ENCODE measurements around the gene SCGB1D2.
"Not testable (repeated sequence)": the region's sequence is repeated elsewhere in the genome, so short reads cannot be mapped to it uniquely, and the experiment has no call there.

SCGB1D2 gene

DNA sequence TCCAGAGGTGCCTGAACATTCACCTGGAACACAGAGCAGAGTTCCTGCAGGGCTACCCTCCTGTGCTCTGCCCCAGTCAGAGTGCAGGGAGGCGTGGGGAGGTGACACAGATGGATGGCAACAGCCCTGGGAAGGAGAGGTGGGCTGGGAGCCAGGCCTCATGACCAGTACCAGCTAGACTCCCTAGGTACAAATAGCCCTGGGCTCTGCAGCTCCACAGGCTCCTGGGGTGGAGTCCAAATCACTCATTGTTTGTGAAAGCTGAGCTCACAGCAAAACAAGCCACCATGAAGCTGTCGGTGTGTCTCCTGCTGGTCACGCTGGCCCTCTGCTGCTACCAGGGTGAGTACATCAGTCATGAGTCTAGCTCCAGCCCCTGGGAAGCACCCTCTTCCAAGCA lies at the start of gene SCGB1D2:
Gene SCGB1D2, plus strand, starts transcription at position 219 of the 400 bp plus-strand sequence. Its CDS starts 69 bp downstream, at position 288.
- peak; percentile 50 for DNase-seq (ENCODE audit: low spot score)

DNA sequence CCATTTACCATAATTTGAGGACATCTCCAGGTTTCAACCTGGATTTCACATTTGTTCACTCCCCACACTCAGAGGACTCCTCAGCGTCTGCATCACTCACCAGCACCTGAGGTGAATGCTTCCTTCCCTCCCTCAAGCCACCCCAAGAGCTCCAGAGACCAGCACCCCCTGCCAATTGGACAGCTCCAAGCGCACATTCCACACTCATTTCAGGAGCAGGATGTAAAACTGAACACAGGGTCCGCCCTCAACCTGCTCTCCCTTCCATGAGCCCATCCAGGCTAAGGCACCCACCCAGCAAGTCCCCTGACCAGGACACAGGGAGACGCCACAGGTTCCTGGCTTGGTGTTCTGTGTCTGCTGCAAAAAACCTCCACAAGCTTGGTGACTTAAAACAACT lies 48.1 kb upstream of the SCGB1D2 start:
- no peak for DNase-seq (ENCODE audit: low spot score)

DNA sequence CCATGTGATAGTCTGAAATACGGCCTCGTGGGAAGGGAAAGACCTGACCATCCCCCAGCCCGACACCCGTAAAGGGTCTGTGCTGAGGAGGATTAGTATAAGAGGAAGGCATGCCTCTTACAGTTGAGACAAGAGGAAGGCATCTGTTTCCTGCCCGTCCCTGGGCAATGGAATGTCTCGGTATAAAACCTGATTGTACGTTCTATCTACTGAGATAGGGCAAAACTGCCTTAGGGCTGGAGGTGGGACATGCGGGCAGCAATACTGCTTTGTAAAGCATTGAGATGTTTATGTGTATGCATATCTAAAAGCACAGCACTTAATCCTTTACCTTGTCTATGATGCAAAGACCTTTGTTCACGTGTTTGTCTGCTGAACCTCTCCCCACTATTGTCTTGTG lies 47.0 kb upstream of the SCGB1D2 start:
- DNase-seq (ENCODE audit: low spot score), result not testable (repeated sequence)

DNA sequence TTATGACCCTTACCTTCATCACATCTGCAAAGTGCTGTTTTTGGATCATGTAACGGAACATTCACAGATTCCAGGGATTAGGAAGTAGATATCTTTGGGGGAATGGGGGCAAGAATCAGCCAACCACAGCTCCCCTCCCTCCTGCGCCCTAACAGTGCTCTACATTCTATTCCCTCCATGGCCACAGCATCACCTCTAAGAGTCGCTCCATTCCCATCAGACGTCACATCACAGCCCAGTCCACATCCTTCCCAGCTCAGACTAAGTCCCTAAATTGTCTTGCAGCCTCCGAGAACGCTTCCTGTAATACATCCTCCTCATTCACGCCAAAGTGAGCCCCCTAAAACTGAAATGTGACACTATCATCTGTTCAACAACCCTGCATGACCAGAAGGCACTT lies 46.1 kb upstream of the SCGB1D2 start:
- DNase-seq (ENCODE audit: low spot score), result no peak

DNA sequence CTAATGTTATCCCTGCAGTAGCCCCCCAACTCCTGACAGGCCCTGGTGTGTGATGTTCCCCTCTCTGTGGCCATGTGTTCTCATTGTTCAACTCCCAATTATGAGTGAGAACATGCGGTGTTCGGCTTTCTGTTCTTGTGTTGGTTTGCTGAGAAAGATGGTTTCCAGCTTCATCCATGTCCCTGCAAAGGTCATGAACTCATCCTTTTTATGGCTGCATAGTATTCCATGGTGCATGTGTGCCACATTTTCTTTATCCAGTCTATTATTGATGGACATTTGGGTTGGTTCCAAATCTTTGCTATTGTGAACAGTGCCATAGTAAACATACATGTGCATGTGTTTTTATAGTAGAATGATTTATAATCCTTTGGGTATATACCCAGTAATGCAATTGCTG lies 44.6 kb upstream of the SCGB1D2 start:
- not testable (repeated sequence) for DNase-seq (ENCODE audit: low spot score)

DNA sequence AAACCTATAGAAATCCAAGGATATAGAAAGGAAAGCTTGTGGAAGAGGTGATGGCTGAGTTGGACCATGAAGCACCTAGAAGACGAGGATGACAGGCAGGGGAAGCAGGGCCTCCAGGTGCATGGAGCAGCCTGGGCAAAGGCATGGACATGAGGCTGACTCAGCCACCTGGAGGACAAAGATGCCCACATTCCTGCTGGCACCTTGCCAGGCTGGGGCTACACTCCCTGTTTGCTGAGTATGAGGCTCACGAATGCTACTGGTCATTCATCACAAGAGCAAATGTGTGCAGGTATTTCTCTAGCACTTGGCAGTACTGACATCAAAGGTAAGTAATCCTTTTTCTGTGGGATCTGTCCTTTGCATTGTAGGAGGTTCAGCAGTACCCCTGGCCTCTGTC lies 40.7 kb upstream of the SCGB1D2 start:
- no peak for DNase-seq (ENCODE audit: low spot score)

GRCh38 chr11:62202910-62203309 lies 39.1 kb upstream of the SCGB1D2 start:
- DNase-seq (ENCODE audit: low spot score), result no peak

GRCh38 chr11:62204430-62204829 lies 37.6 kb upstream of the SCGB1D2 start:
- no peak for DNase-seq (ENCODE audit: low spot score)

- DNase-seq (ENCODE audit: low spot score), result no peak
Observed at GRCh38 chr11:62205441-62205840, 36.6 kb upstream of the SCGB1D2 start.

- not testable (repeated sequence) for DNase-seq (ENCODE audit: low spot score)
Observed at GRCh38 chr11:62206276-62207066, 35.6 kb upstream of the SCGB1D2 start.

DNA sequence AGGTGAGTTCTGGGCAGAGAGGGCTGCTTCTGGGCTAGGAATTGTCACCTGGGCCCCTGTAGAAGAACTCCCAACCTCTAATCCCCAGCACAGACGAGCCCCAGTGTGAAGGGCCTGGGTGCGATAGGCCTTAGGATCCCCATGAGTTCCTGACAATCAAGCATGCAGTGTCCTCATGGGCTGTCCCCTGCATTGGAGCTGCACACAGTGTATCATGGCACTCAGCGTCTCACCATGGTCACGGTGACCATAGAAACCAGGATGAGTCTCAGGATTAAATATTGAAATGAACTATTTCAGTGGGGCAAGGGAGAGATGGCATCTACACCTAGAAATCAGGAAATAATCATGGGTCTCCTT lies 33.3 kb upstream of the SCGB1D2 start:
- DNase-seq (ENCODE audit: low spot score), result no peak

DNA sequence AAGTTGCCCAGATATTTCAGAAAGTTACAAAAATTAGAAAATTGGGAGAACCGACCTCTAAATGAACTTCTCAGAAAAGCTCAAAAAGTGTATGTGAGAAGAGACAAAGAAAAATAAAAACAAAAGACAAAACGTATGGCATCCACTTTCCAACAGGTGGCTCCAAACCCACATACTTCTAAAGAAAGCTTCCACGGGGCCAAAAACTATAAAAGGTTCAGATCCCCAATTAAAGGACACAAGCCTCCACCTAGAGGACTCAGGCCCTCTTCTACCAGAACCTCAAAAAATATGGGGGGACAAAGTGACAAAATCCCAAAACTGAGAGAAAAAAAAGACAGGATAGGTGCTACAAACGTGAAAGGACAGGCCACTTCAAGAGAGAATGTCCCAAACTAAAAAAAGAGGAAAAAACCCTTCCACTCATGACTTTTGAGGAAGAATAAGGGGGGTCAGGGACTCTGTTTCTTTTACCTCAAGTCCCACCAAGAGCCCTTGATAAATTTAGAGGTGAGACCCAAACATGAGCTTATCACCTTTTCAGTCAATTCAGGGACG lies 24.8 kb upstream of the SCGB1D2 start:
- DNase-seq (ENCODE audit: low spot score), result no peak

DNA sequence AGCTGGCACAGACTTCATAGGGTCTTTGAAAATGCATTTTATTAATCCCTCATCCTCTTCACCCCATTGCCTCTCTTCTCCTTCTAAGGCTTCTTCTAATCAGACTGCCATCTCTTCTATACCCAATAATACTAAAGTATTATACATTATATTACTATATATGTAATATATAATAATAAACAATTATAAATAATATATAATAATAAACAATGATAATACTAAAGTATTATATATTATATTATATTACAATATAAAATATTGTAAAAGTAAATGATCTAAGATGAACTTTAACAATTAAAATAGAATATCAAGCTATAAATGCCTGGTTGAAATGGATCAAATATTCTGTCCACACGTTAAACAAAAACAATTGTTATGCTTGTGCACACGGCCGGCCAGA lies 20.5 kb upstream of the SCGB1D2 start:
- no peak for DNase-seq (ENCODE audit: low spot score)

DNA sequence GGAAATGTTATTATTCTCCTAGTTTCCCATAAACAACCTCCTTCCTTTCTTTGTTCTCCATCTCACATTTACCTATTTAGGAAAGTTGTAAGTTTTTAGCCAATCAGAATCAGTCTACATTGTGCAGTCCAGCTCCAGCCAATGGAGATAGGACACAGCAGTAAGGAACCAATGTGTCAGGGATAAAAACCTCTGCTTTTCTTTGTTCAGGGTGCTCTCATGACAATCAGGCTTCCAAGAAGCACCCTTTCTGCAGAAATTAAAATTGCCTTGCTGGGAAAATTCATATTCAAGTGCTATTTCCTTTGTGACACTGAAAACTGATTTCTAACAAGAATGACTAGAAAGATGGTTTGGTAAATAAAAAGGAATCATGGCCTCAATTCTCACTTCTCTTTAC lies 18.9 kb upstream of the SCGB1D2 start:
- no peak for DNase-seq (ENCODE audit: low spot score)

DNA sequence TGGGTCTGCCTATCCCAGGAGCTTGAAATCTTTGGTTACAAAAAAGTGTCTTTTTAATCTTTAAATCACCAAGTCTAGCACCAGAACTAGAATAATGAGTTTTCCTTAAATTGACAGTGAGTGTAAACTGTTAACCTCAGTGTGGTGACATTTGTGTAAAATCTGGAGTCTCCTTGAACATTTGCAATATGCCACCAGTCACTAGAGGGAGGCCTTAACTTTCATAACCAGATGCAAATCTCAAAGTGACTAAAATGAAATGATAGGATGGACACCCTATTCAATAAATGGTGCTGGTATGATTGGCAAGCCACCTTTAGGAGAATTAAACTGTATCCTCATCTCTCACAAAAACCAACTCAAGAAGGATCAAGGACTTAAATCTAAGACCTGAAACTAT lies 8.3 kb upstream of the SCGB1D2 start:
- no peak for DNase-seq (ENCODE audit: low spot score)

DNA sequence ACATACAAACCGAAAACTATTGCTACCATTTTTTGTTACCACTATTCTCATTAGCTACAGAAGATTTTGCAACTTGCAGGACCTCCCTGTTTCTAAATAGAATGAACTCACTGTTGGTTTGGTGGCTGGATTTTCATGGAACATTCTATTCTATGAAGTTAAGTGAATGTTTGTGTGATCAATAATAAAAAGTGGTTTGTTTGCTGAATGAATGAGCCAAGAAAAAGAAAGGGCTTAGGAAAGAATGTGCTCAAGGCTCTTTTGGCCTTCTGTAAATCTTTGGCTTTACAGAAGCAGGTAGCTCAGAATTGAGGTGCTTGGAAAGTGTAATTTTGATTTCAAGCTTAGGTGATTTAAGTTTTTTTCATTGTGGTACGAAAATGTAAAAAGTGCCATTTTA lies 5.9 kb upstream of the SCGB1D2 start:
- no peak for DNase-seq (ENCODE audit: low spot score)

GRCh38 chr11:62237499-62237898 lies 4.5 kb upstream of the SCGB1D2 start:
- DNase-seq (ENCODE audit: low spot score), result no peak

DNA sequence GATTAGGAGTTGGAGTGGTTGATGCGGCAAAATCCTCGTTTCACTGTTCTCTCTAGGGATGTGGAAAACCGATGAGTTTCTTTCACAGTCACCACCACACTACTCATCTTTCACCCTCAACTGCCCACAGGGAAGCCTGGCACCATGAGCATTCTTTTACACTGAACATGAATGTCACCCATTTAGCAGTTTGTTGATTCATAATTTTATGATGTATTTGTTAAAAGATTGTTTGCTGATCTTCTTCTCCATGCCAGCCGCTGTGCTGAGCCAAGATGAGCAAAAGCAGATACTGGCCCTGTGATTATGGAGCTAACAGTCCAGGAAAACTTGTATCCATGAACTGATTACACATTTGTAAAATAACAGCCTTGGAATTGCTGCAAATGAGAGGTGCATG lies 3.9 kb upstream of the SCGB1D2 start:
- no peak for DNase-seq (ENCODE audit: low spot score)

- DNase-seq (ENCODE audit: low spot score), result no peak
Observed at GRCh38 chr11:62241095-62241494, 944 bp upstream of the SCGB1D2 start.

DNA sequence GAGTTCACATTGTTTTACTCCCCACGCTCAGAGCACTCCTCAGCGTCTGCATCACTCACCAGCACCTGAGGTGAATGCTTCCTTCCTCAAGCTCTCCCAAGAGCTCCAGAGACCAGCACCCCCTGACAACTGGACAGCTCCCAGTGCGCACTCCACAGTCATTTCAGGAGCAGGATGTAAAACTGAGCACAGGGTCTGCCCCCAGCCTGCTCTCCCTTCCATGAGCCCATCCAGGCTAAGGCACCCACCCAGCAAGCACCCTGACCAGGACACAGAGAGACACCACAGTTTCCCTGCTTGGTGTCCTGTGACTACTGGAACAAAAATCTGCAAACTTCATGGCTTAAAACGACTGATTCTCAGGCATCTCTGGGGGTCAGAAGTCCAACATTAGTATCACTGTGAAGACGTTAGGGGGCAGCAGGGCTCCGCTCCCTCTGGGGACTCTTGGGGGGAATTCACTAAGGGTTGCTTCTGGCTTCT lies 3.3 kb downstream of the SCGB1D2 start:
- DNase-seq (ENCODE audit: low spot score), result peak; percentile 72

- no peak for DNase-seq (ENCODE audit: low spot score)
Observed at GRCh38 chr11:62251698-62252097, 9.7 kb downstream of the SCGB1D2 start.

DNA sequence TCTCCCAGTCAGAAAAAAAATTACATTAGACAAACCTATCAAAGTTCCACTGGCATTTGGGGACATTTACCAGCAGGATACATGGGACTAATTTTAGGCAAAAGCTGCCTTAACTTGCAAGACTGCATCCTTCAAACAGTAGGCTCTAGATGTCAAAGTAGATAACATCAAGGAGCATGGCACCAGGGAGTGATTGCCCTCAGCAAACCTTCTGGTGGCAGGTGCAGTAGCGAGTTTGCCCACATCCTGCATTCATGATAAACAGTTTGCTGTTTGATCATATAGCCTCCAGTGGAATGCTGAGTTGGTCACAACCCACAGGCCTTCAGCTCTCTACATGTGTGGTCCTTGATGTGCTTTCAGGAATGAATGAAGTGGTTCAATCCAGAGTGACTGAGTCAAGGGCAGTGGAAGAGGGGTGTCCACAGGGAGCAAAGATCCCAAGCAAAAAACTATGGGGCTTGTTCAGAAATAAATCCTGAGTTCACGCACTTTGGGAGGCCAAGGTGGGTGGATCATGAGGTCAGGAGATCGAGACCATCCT lies 12.0 kb downstream of the SCGB1D2 start:
- no peak for DNase-seq (ENCODE audit: low spot score)

DNA sequence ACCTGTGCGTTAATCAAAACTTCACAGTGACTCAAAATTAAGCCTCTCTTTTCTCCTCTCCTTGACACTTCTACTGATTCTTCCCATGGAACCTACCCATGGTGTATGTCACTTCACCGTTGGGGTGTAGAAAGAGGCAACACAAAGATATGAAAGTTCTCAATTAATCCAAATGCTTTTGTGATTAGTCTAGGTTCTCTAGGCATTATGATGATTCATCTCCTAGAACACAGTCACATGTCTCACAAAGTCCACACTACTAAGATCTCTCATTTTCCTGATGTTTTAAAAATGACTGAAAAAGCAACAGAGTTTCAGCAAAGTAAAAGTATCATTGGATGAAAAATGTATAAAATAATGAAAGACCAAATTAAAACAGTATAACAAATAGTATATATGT lies 14.2 kb downstream of the SCGB1D2 start:
- no peak for DNase-seq (ENCODE audit: low spot score)
